Heart left ventricle (tissue), 16 donors: Measurements from ENCODE around the gene TNS3. TPM values are rescaled to one million over a fixed set of nuclear protein-coding genes. Genes with fewer than 3 reads are reported as not detected.

Experiments
- ATAC-seq, 4 donors: fragments of 200-7000 bp; cut with Tn5 transposase; one replicate each; pipeline ENCODE4 v1.9.1; 2020 to 2022; ENCODE audit warnings: moderate library complexity in 4 of 4, mild to moderate bottlenecking in 3 of 4, moderate number of reproducible peaks in 1 of 4
- DNase-seq, 5 donors: peaks; one replicate each; pipeline ENCODE4 v3.0.0-alpha.2; 2020
- H3K27ac ChIP-seq, 12 donors: fragments of 200-600 bp; sonication (generic) in 4 of 12; one replicate each; pipeline versions ENCODE4 v1.5.0 to v1.8.0; 2016 to 2022; ENCODE audit warnings: mild to moderate bottlenecking in 2 of 12
- H3K27me3 ChIP-seq, 9 donors: fragments of 200-600 bp; sonication (generic) in 2 of 9; one replicate each; pipeline versions ENCODE4 v1.5.1 to v1.8.0; 2016 to 2022; ENCODE audit warnings: mild to moderate bottlenecking in 3 of 9
- H3K36me3 ChIP-seq, 9 donors: fragments of 200-600 bp; sonication (generic) in 2 of 9; one replicate each; pipeline versions ENCODE4 v1.5.0 to v1.8.0; 2018 to 2022; ENCODE audit warnings: mild to moderate bottlenecking in 2 of 9
- H3K4me1 ChIP-seq, 12 donors: fragments of 200-600 bp; sonication (generic) in 4 of 12; one replicate each; pipeline versions ENCODE4 v1.5.0 to v1.8.0; 2016 to 2022; ENCODE audit warnings: mild to moderate bottlenecking in 3 of 12
- H3K4me3 ChIP-seq, 12 donors: fragments of 200-600 bp; sonication (generic) in 4 of 12; one replicate each; pipeline versions ENCODE4 v1.5.0 to v1.8.0; 2017 to 2022; ENCODE audit warnings: mild to moderate bottlenecking in 9 of 12, moderate library complexity in 4 of 12
- H3K9me3 ChIP-seq, 12 donors: fragments of 200-600 bp; sonication (generic) in 4 of 12; one replicate each; pipeline versions ENCODE4 v1.5.0 to v1.8.0; 2016 to 2022; ENCODE audit warnings: mild to moderate bottlenecking in 1 of 12
- CTCF ChIP-seq, 12 donors: fragments of 200-600 bp; sonication (generic) in 4 of 12; IDR thresholded peaks; one replicate each; pipeline versions ENCODE4 v1.5.0 to v1.8.0; 2018 to 2022; ENCODE audit warnings: antibody characterized with exemption in 12 of 12, mild to moderate bottlenecking in 5 of 12
- POLR2A ChIP-seq, 2 donors: fragments of 450-650 bp; IDR thresholded peaks; one replicate each; pipeline ENCODE4 v1.6.1; 2017; ENCODE audit warnings: antibody characterized with exemption in 2 of 2, mild to moderate bottlenecking in 2 of 2, moderate library complexity in 2 of 2
- WGBS, 4 donors: extraction: QIAGEN DNeasy Blood & Tissue Kit in 2 of 4; methylation state at CpG; one replicate each; pipeline versions ENCODE4 v1.1.5 to v1.1.7; 2013 to 2018; 5-methylcytosine and 5-hydroxymethylcytosine counted together
- intact Hi-C, 10 donors: fragments of 100-400 bp; cut with DNase I; formaldehyde crosslinking; loops; one replicate each; pipeline versions ENCODE4 v1.11.1 to v1.14.2; 2022
- polyA plus RNA-seq, 2 donors: library from polyadenylated mRNA; stranded (reverse); fragments of 200-250 nt; gene quantifications; one replicate each; pipeline ENCODE4 v1.2.3, GENCODE V29; 2013
- total RNA-seq, 9 donors: library from RNA; depleted of rRNA in 2 of 9; stranded (reverse); fragments of >200 nt in 2 of 9; fragmentation: NEBNext Ultra II Directional in 3 of 9; extraction: Animal tissue kit (Norgen Biotek cat#: 25700) in 3 of 9; gene quantifications; one replicate each; pipeline versions ENCODE4 v1.1.0 to v1.2.4, GENCODE V29; 2016 to 2023
- donor health status: ischemic (EF 13 %, LVEDD 7.1; RV severe dilation, severe dysfunction).
- donor health status: healthy with polysubstance abuse.
- donor health status: DM: no; HTN: yes; CAD: no.
- donor health status: DM: no; HTN: no; CAD: no.
- donor health status: ischemic (EF 25% LVEDD 6.9; RV normal size, moderate dysfunction).
- donor health status: ischemic (EF 25% LVEDD 5.7; RV mildly dilated, moderate dysfunction).
- donor health status: healthy.
- donor health status: DM: yes; HTN: yes; CAD: no.
- donor health status: ischemic (EF 35%, LVEDD 5.7; RV mildly dilated, moderate dysfunction).
- donor health status: nonischemic (EF 11% LVEDD 7.7; RV severe dilation, severe dysfunction).
- donor health status: DM: yes; HTN: yes; CAD: no.
- donor health status: PGD.
- donor health status: ischemic (EF 29% LVEDD 5.4; RV normal size, mild dysfunction).
- donor health status: nonischemic (EF 23%, LVEDD 6.1; RV moderate dilation, normal function).

TNS3 gene
- total and polyA plus RNA-seq, 11 donors = 10.1 to 116 (median 32.7) TPM

- TF ChIP-seq CTCF (IDR thresholded peaks at IDR 0.05) (no peak), POLR2A (IDR thresholded peaks at IDR 0.05) (no peak)
- no peak for DNase-seq
Observed at GRCh38 chr7:47298636-47299035, 283.3 kb downstream of the TNS3 start.

DNA sequence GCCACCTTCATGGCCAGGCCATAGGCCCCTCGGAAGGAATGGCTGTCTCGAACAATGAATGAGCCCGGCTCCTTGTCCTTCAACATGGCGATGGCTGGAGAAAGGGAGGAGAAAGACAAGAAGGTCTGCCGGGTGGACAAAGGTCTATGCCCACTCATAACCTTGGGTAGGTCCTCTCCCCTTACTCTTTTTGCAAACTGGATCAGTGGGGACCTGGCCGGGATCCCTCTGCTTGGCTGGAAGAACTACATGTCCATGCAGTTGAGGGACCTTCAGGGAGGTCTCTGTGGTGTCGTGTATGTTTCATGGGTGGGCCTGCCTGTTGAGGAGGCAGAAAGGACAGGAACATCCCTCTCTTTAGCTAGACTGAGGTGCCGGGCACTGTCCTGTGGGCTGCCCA lies 284.8 kb downstream of the TNS3 start:
- Histone ChIP-seq H3K4me3 (no peak overlapping the region), H3K27ac (no peak overlapping the region), H3K36me3 (peaks cover 0 to 94% (median 65%) of the 10 kb centered on the region in 9 donors), H3K4me1 (peaks cover 3 to 44% (median 23%) of the 10 kb centered on the region in 12 donors), H3K9me3 (no peaks in the 10 kb centered on the region), H3K27me3 (no peaks in the 10 kb centered on the region)
- 92 to 97% (median 96%) methylated on average over 8 of the region's 8 CpGs for WGBS, 4 donors
- TF ChIP-seq POLR2A (IDR thresholded peaks at IDR 0.05) (no peak), CTCF (IDR thresholded peaks at IDR 0.05) (no peak)
- DNase-seq (no peak), ATAC-seq (no peak)
- intact Hi-C loops = loop anchor here in 2 of 10 donors (5.0 to 10.0 kb wide), 2 partner anchors 35 to 78 kb away; no protein-coding TSS in a partner anchor

More at GRCh38 chr7:47298636-47299035, 283.3 kb downstream of the TNS3 start:
- no peak for ATAC-seq
- intact Hi-C loops = loop anchor here in 2 of 10 donors (5.0 to 10.0 kb wide), 2 partner anchors 34 to 76 kb away; no protein-coding TSS in a partner anchor
- Histone ChIP-seq H3K4me3 (no peak overlapping the region), H3K4me1 (peaks cover 0 to 39% (median 17%) of the 10 kb centered on the region in 12 donors), H3K27ac (no peak overlapping the region), H3K9me3 (no peaks in the 10 kb centered on the region), H3K36me3 (peaks cover 0 to 94% (median 65%) of the 10 kb centered on the region in 9 donors), H3K27me3 (no peaks in the 10 kb centered on the region)
- 86 to 87% (median 87%) methylated on average over 12 of the region's 12 CpGs for WGBS, 4 donors

DNA sequence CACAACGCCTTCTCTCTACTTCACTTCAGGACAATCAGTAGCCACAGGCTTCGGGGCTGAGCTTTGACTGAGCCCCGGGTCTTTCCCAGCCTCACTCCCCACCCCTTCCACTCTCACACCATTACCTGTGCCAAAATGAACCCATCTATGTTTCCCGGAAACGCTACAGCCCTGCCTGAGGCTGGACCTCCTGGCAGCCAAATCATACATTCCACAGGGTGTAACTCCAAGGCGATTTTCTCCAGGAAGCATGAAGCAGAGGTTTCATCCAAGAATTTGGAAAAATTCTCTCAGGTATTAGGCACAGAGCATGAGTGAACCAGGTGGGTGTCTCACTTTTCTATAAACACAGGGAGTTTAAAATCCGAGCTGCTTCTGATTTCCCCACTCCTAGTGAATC lies 286.3 kb downstream of the TNS3 start:
- intact Hi-C loops = loop anchor here in 2 of 10 donors (5.0 to 10.0 kb wide), 2 partner anchors 37 to 79 kb away; no protein-coding TSS in a partner anchor
- ATAC-seq = no peak

More for the DNA sequence above, 286.3 kb downstream of the TNS3 start:
- Histone ChIP-seq H3K27ac (peak overlapping the region in 6 of 12 donors; percentile 28 to 74 (median 52)), H3K36me3 (peaks cover 0 to 88% (median 65%) of the 10 kb centered on the region in 9 donors), H3K27me3 (no peaks in the 10 kb centered on the region), H3K4me1 (peaks cover 5 to 58% (median 26%) of the 10 kb centered on the region in 12 donors), H3K9me3 (no peaks in the 10 kb centered on the region), H3K4me3 (no peak overlapping the region)
- TF ChIP-seq POLR2A (IDR thresholded peaks at IDR 0.05) = no peak
- TF ChIP-seq CTCF (IDR thresholded peaks at IDR 0.05) = no peak
- no peak for DNase-seq
- 68 to 76% (median 72%) methylated on average over 7 of the region's 7 CpGs for WGBS, 4 donors
